Endothelial cell of umbilical vein (primary cell): ENCODE measurements around the gene TRAPPC3. TPM values are rescaled to one million over a fixed set of nuclear protein-coding genes. Genes with fewer than 3 reads are reported as not detected.

Experiments used
- BruUV-seq: library from RNA; stranded (reverse); fragments of 400-500 nt; replicated peaks from 2 replicates; lab custom pipeline; 2021; lab: Mats Ljungman, UMichigan
- CTCF ChIA-PET: fragments of 300-600, 350-600 bp; sonication (Branson Sonifier 250); formaldehyde crosslinking; loops from one replicate; lab custom pipeline; 2021; ENCODE audit warnings: antibody characterized with exemption, inconsistent platforms; lab: Charles Lee
- POLR2A ChIA-PET: fragments of 300-600, 350-600 bp; sonication (Branson Sonifier 250); formaldehyde crosslinking; loops from one replicate; lab custom pipeline; 2021; ENCODE audit warnings: antibody characterized with exemption, inconsistent platforms; lab: Charles Lee
- DNase-seq: peaks from one replicate; pipeline ENCODE4 v3.0.0-alpha.2; 2011; ENCODE audit warnings: low read depth, low spot score
- FAIRE-seq: peaks from 2 replicates; lab custom pipeline; 2011; peaks lifted over from hg19 to GRCh38; lab: Jason Lieb, UNC
- H2AFZ ChIP-seq: 2 replicates; pipeline ENCODE4 v1.6.0; 2012; ENCODE audit warnings: low read depth, low read length, control low read depth, inconsistent platforms
- H3K27ac ChIP-seq: 2 replicates; pipeline ENCODE4 v1.5.1; 2011; ENCODE audit warnings: low read depth, mild to moderate bottlenecking, control low read depth, low read length, moderate library complexity; ENCODE audit not compliant: insufficient read depth
- H3K27me3 ChIP-seq, 2 experiments: 2 replicates each; pipeline versions ENCODE4 v1.6.0 to v1.6.1; 2011; ENCODE audit warnings: low read length in 2 of 2, mixed read lengths in 1 of 2; ENCODE audit not compliant: control insufficient read depth in 2 of 2, insufficient read depth in 2 of 2
- H3K36me3 ChIP-seq, 2 experiments: 2 replicates in 1 of 2; 3 replicates in 1 of 2; pipeline ENCODE4 v1.5.1; 2011; ENCODE audit warnings: low read length in 2 of 2, mild to moderate bottlenecking in 1 of 2, moderate library complexity in 1 of 2; ENCODE audit not compliant: control insufficient read depth in 2 of 2, insufficient read depth in 2 of 2; ENCODE audit errors: extremely low read depth in 1 of 2
- H3K4me1 ChIP-seq: 3 replicates; pipeline ENCODE4 v1.5.1; 2011; ENCODE audit warnings: mild to moderate bottlenecking, low read length; ENCODE audit not compliant: control insufficient read depth, insufficient read depth; ENCODE audit errors: extremely low read depth
- H3K4me2 ChIP-seq: 2 replicates; pipeline ENCODE4 v1.6.1; 2011; ENCODE audit warnings: low read length, control low read depth, mixed read lengths; ENCODE audit not compliant: insufficient read depth
- H3K4me3 ChIP-seq, 3 experiments: fragments of 200-600 bp in 1 of 3; sonication (generic), shearing (Covaris generic) in 1 of 3; replicated peaks in 1 of 3; 2 replicates each; pipeline ENCODE4 v1.5.1; 2011 to 2016; ENCODE audit warnings: control low read depth in 3 of 3, low read length in 3 of 3, mild to moderate bottlenecking in 2 of 3, inconsistent platforms in 1 of 3, low read depth in 1 of 3, moderate library complexity in 1 of 3; ENCODE audit not compliant: insufficient read depth in 1 of 3
- H3K79me2 ChIP-seq: 2 replicates; pipeline ENCODE4 v1.6.0; 2012; ENCODE audit warnings: low read length, inconsistent platforms; ENCODE audit not compliant: control insufficient read depth, insufficient read depth
- H3K9ac ChIP-seq: replicated peaks from 2 replicates; pipeline ENCODE3; 2011; ENCODE audit warnings: low read length, control low read depth; ENCODE audit not compliant: insufficient read depth; ENCODE audit errors: extremely low read depth
- H3K9me1 ChIP-seq: replicated peaks from 3 replicates; pipeline ENCODE4 v1.6.0; 2011; ENCODE audit warnings: mild to moderate bottlenecking, low read length; ENCODE audit not compliant: control insufficient read depth, insufficient read depth; ENCODE audit errors: extremely low read depth
- H3K9me3 ChIP-seq: replicated peaks from 2 replicates; pipeline ENCODE4 v1.5.1; 2012; ENCODE audit warnings: low read length, inconsistent platforms; ENCODE audit not compliant: control insufficient read depth, insufficient read depth
- H4K20me1 ChIP-seq: replicated peaks from 2 replicates; pipeline ENCODE3; 2011; ENCODE audit warnings: mild to moderate bottlenecking, low read length; ENCODE audit not compliant: control insufficient read depth, insufficient read depth; ENCODE audit errors: extremely low read depth
- EZH2 ChIP-seq: IDR thresholded peaks from 2 replicates; pipeline ENCODE4 v1.6.1; 2012; ENCODE audit warnings: borderline replicate concordance, low read depth, mild to moderate bottlenecking, moderate library complexity, low read length, inconsistent platforms; ENCODE audit not compliant: severe bottlenecking
- JUN ChIP-seq: IDR thresholded peaks from 2 replicates; pipeline ENCODE4 v1.6.1; 2011; ENCODE audit warnings: borderline replicate concordance, low read depth; ENCODE audit not compliant: insufficient read length, insufficient read depth
- POLR2A ChIP-seq: IDR thresholded peaks from 2 replicates; pipeline ENCODE4 v1.6.1; 2012; ENCODE audit warnings: low read depth, mild to moderate bottlenecking, control low read depth, low read length
- POLR2AphosphoS5 ChIP-seq: IDR thresholded peaks from 2 replicates; pipeline ENCODE4 v1.6.1; 2012; ENCODE audit warnings: low read depth, mild to moderate bottlenecking, control low read depth, low read length, moderate library complexity; ENCODE audit not compliant: insufficient read depth
- dilution Hi-C: fragments of 300-500 bp; cut with MboI; formaldehyde crosslinking; loops from one replicate; pipeline ENCODE4 v1.15.0; 2019; ENCODE audit warnings: low sequenced_read_pairs; ENCODE audit not compliant: extremely low pct_ligation_motif_present
- intact Hi-C: fragments of 100-400 bp; cut with micrococcal nuclease; formaldehyde crosslinking; loops from one replicate; pipeline ENCODE4 v1.10.0; 2022
- polyA plus RNA-seq, 4 experiments: library from polyadenylated mRNA; depleted of rRNA in 3 of 4; stranded (reverse) in 3 of 4; unstranded in 1 of 4; fragments of >200 nt; gene quantifications; 2 replicates each; pipeline versions ENCODE4 v1.2.1 to v1.2.3, GENCODE V29; 2011 to 2012; ENCODE audit warnings: missing spikeins in 1 of 4
- total RNA-seq: library from RNA; stranded (reverse); gene quantifications from 2 replicates; pipeline ENCODE4 v1.2.3, GENCODE V29; 2021

The TRAPPC3 gene
- total and polyA plus RNA-seq, 2 donors (not counting 3 experiments of a cell fraction or from before 2014, with no cell fraction given), result 93.4 to 125 TPM

- H3K79me2 ChIP-seq, result peaks cover 22% of the 10 kb centered on the region
- no peak overlapping the region for H3K9ac ChIP-seq
- no peak overlapping the region for H3K27ac ChIP-seq
- intact Hi-C loops, result no loop called here
- BruUV-seq, result no TSS peak
- no peaks in the 10 kb centered on the region for H3K9me3 ChIP-seq
- DNase-seq, result no peak
- H3K4me2 ChIP-seq, result no peak overlapping the region
- ChIA-PET CTCF (interaction anchor here (1.4 to 2.3 kb wide), 3 partner anchors 43 to 193 kb away, joined by 3 to 5 read pairs (median 5); no protein-coding TSS in a partner anchor), POLR2A (no interaction called here)
- H4K20me1 ChIP-seq, result no peaks in the 10 kb centered on the region
- H2AFZ ChIP-seq, result no peak overlapping the region
- dilution Hi-C loops, result no loop called here
- no peak for FAIRE-seq
- no peak for TF ChIP-seq POLR2A
- TF ChIP-seq POLR2AphosphoS5, result no peak
- TF ChIP-seq EZH2, result no peak
- no peak for TF ChIP-seq JUN
- no peaks in the 10 kb centered on the region for H3K27me3 ChIP-seq
- H3K4me3 ChIP-seq, result no peak overlapping the region
- peaks cover 8% of the 10 kb centered on the region for H3K4me1 ChIP-seq
- no peaks in the 10 kb centered on the region for H3K9me1 ChIP-seq
- peaks cover 16 to 38% of the 10 kb centered on the region in 2 experiments for H3K36me3 ChIP-seq
These were observed 57.0 kb downstream of the TRAPPC3 start for GRCh38 chr1:36092166-36092797.

GRCh38 chr1:36091698-36092097, 57.6 kb downstream of the TRAPPC3 start:
- Histone ChIP-seq H3K4me3 (no peak overlapping the region), H3K36me3 (peaks cover 16 to 38% of the 10 kb centered on the region in 2 experiments), H3K9ac (no peak overlapping the region), H3K4me1 (peaks cover 8% of the 10 kb centered on the region), H3K9me3 (no peaks in the 10 kb centered on the region), H3K9me1 (no peaks in the 10 kb centered on the region), H3K4me2 (no peak overlapping the region), H3K79me2 (peaks cover 22% of the 10 kb centered on the region), H4K20me1 (no peaks in the 10 kb centered on the region), H3K27me3 (no peaks in the 10 kb centered on the region), H2AFZ (no peak overlapping the region), H3K27ac (no peak overlapping the region)
- DNase-seq, result no peak
- dilution Hi-C loops (no loop called here), intact Hi-C loops (no loop called here)
- ChIA-PET CTCF (interaction anchor here (1.4 kb wide), 1 partner anchor 96 kb away, joined by 3 read pairs; no protein-coding TSS in a partner anchor), POLR2A (no interaction called here)
- no peak for FAIRE-seq
- BruUV-seq, result no TSS peak
- TF ChIP-seq POLR2A, result no peak
- TF ChIP-seq EZH2, result no peak
- no peak for TF ChIP-seq JUN
- no peak for TF ChIP-seq POLR2AphosphoS5
